HepG2 (cell line): ENCODE measurements around the gene PLCD4.

Source experiments
- HOXA3 ChIP-seq: sonication (generic); formaldehyde crosslinking; IDR thresholded peaks from 2 replicates; pipeline ENCODE4 v1.5.0; 2020; ENCODE audit warnings: missing genetic modification reagents
- RARA ChIP-seq: IDR thresholded peaks from 2 replicates; pipeline ENCODE4 v1.6.1; 2016; ENCODE audit warnings: missing genetic modification reagents, missing compliant biosample characterization

DNA sequence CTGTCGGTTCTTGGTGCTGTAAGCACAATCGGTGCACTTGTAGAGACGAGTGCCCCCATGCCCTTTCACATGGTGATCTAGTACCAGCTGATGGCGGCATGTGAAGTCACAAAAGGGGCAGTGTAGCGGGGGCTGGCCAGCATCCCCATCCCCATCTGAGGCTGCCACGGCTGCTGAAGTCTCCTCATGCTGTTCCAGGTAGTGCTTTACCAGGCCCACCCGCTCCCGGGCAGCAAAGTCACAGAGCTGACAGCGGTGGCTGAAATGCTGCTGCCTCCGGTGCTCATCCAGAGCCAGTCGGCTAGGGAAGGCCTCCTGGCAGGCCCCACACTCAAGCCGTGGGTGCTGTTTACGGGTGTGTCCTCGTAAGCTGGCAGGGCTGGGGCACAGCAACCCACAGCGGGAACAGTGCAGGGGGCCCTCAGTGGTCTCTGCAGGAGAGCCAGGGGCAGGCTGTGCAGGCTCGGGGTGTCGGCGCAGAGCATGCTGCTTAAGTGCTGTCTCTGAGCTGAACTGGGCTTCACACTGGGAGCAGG, 34.5 kb downstream of the PLCD4 start:
- TF ChIP-seq HOXA3 (no peak), RARA (CRISPR knock-in tag) (no peak)
